ENCODE results near the gene SYF2.
"Not testable (repeated sequence)": the region's sequence is repeated elsewhere in the genome, so short reads cannot be mapped to it uniquely, and the experiment has no call there.

The SYF2 gene

GRCh38 chr1:25232027-25232865 is at the start of gene SYF2:
Gene SYF2 (minus strand): TSS chr1:25232502. CDS start chr1:25232467, 35 bp downstream.
- peak; percentile 91 for DNase-seq

GRCh38 chr1:25279693-25280111 is 47.4 kb upstream of the SYF2 start:
- not testable (repeated sequence) for DNase-seq

- not testable (repeated sequence) for DNase-seq
These were observed 46.5 kb upstream of the SYF2 start for GRCh38 chr1:25278790-25279189.

- DNase-seq, result not testable (repeated sequence)
These were observed 46.1 kb upstream of the SYF2 start for GRCh38 chr1:25278358-25278757.

- DNase-seq, result not testable (repeated sequence)
These were observed 45.0 kb upstream of the SYF2 start for GRCh38 chr1:25277295-25277694.

GRCh38 chr1:25275648-25276047 is 43.3 kb upstream of the SYF2 start:
- not testable (repeated sequence) for DNase-seq

- not testable (repeated sequence) for DNase-seq
These were observed 39.9 kb upstream of the SYF2 start, which contains the start of gene RHD for GRCh38 chr1:25272238-25272637. Gene RHD (plus strand): TSS chr1:25272509. CDS start chr1:25272548, 39 bp downstream.

- not testable (repeated sequence) for DNase-seq
These were observed 36.0 kb upstream of the SYF2 start for GRCh38 chr1:25268143-25268760.

- DNase-seq, result not testable (repeated sequence)
These were observed 35.2 kb upstream of the SYF2 start for GRCh38 chr1:25267288-25268142.

GRCh38 chr1:25266554-25267287 is 34.4 kb upstream of the SYF2 start:
- DNase-seq, result not testable (repeated sequence)

- not testable (repeated sequence) for DNase-seq
These were observed 28.0 kb upstream of the SYF2 start for GRCh38 chr1:25260336-25260735.

- not testable (repeated sequence) for DNase-seq
These were observed 27.5 kb upstream of the SYF2 start for GRCh38 chr1:25259813-25260212.

- DNase-seq, result no peak
These were observed 24.9 kb upstream of the SYF2 start for GRCh38 chr1:25257196-25257595.

- DNase-seq, result no peak
These were observed 24.3 kb upstream of the SYF2 start for GRCh38 chr1:25256578-25256965.

GRCh38 chr1:25255706-25256577 is 23.6 kb upstream of the SYF2 start:
- DNase-seq, result no peak

GRCh38 chr1:25253911-25254310 is 21.6 kb upstream of the SYF2 start:
- DNase-seq, result no peak

- no peak for DNase-seq
These were observed 15.8 kb upstream of the SYF2 start for GRCh38 chr1:25247829-25248754.

- DNase-seq, result peak; percentile 97
These were observed 14.9 kb upstream of the SYF2 start, which contains the start of gene RSRP1 for GRCh38 chr1:25247024-25247828. Gene RSRP1 (minus strand): TSS chr1:25247454. CDS start chr1:25246963, 491 bp downstream.

- no peak for DNase-seq
These were observed 14.3 kb upstream of the SYF2 start for GRCh38 chr1:25246600-25247023.

Measured in NCI-H446 treated with DMSO at 0.1 percent for 48 hours (cell line).